ENCODE results near the gene CLCNKA.
"Not testable (repeated sequence)": the region's sequence is repeated elsewhere in the genome, so short reads cannot be mapped to it uniquely, and the experiment has no call there.

CLCNKA gene

GRCh38 chr1:16033103-16033632, 11.3 kb downstream of the CLCNKA start:
- H3K27ac ChIP-seq; DNase-seq (ENCODE audit: low read depth, low spot score): not testable (repeated sequence)

- DNase-seq (ENCODE audit: low read depth, low spot score); H3K27ac ChIP-seq: not testable (repeated sequence)
These were observed 14.6 kb downstream of the CLCNKA start for GRCh38 chr1:16036461-16036860.

- DNase-seq (ENCODE audit: low read depth, low spot score), result no peak
- H3K27ac ChIP-seq, result no peak overlapping the region
These were observed 16.7 kb downstream of the CLCNKA start for GRCh38 chr1:16038620-16038912.

- not testable (repeated sequence) for H3K27ac ChIP-seq
These were observed 18.0 kb downstream of the CLCNKA start for GRCh38 chr1:16039871-16040270.

GRCh38 chr1:16041200-16041599, 19.4 kb downstream of the CLCNKA start:
- no peak overlapping the region for H3K27ac ChIP-seq
- DNase-seq (ENCODE audit: low read depth, low spot score), result no peak

More at GRCh38 chr1:16039871-16040270, 18.0 kb downstream of the CLCNKA start:
- DNase-seq (ENCODE audit: low read depth, low spot score), result not testable (repeated sequence)

GRCh38 chr1:16042096-16042495, 20.3 kb downstream of the CLCNKA start:
- no peak for DNase-seq (ENCODE audit: low read depth, low spot score)
- H3K27ac ChIP-seq, result no peak overlapping the region

- not testable (repeated sequence) for DNase-seq (ENCODE audit: low read depth, low spot score); H3K27ac ChIP-seq
These were observed 20.8 kb downstream of the CLCNKA start for GRCh38 chr1:16042654-16043053.

GRCh38 chr1:16043521-16043920, 21.7 kb downstream of the CLCNKA start, which contains the start of gene CLCNKB:
TSS of gene CLCNKB (plus strand) at chr1:16043782. CDS start at chr1:16044493, 711 bp downstream.
- no peak within 1 kb of the TSS for H3K27ac ChIP-seq

GRCh38 chr1:16043950-16044349, 22.1 kb downstream of the CLCNKA start:
- no peak overlapping the region for H3K27ac ChIP-seq

More at GRCh38 chr1:16043521-16043920, 21.7 kb downstream of the CLCNKA start, which contains the start of gene CLCNKB:
- DNase-seq (ENCODE audit: low read depth, low spot score), result no peak

GRCh38 chr1:16046842-16047241, 25.0 kb downstream of the CLCNKA start:
- DNase-seq (ENCODE audit: low read depth, low spot score), result no peak
- H3K27ac ChIP-seq, result no peak overlapping the region

More at GRCh38 chr1:16043950-16044349, 22.1 kb downstream of the CLCNKA start:
- no peak for DNase-seq (ENCODE audit: low read depth, low spot score)

GRCh38 chr1:16047791-16048475, 26.1 kb downstream of the CLCNKA start:
- no peak overlapping the region for H3K27ac ChIP-seq
- no peak for DNase-seq (ENCODE audit: low read depth, low spot score)

GRCh38 chr1:16048573-16049189, 26.8 kb downstream of the CLCNKA start:
- DNase-seq (ENCODE audit: low read depth, low spot score), result no peak

GRCh38 chr1:16050328-16050727, 28.5 kb downstream of the CLCNKA start:
- H3K27ac ChIP-seq, result no peak overlapping the region
- DNase-seq (ENCODE audit: low read depth, low spot score), result no peak

More at GRCh38 chr1:16048573-16049189, 26.8 kb downstream of the CLCNKA start:
- H3K27ac ChIP-seq, result no peak overlapping the region

- no peak overlapping the region for H3K27ac ChIP-seq
- DNase-seq (ENCODE audit: low read depth, low spot score), result no peak
These were observed 29.2 kb downstream of the CLCNKA start for GRCh38 chr1:16051039-16051438.

GRCh38 chr1:16051949-16052348, 30.1 kb downstream of the CLCNKA start:
- DNase-seq (ENCODE audit: low read depth, low spot score); H3K27ac ChIP-seq: not testable (repeated sequence)

GRCh38 chr1:16053781-16054502, 32.1 kb downstream of the CLCNKA start:
- DNase-seq (ENCODE audit: low read depth, low spot score), result no peak
- H3K27ac ChIP-seq, result no peak overlapping the region

- no peak for DNase-seq (ENCODE audit: low read depth, low spot score)
- no peak overlapping the region for H3K27ac ChIP-seq
These were observed 33.0 kb downstream of the CLCNKA start for GRCh38 chr1:16054598-16055540.

GRCh38 chr1:16055613-16056520, 34.0 kb downstream of the CLCNKA start:
- DNase-seq (ENCODE audit: low read depth, low spot score), result peak; percentile 31
- no peak overlapping the region for H3K27ac ChIP-seq

- DNase-seq (ENCODE audit: low read depth, low spot score); H3K27ac ChIP-seq: not testable (repeated sequence)
These were observed 34.7 kb downstream of the CLCNKA start for GRCh38 chr1:16056521-16056912.

All from epithelial cell of prostate (primary cell).